DMS 273 (cell line): ENCODE data around the gene TBC1D22A.

Experiments
- DNase-seq: peaks from one replicate; lab custom pipeline; 2025; ENCODE audit not compliant: unreplicated experiment; lab: John Stamatoyannopoulos, UW

The TBC1D22A gene

GRCh38 chr22:46752988-46753310 lies 9.5 kb upstream of the TBC1D22A start:
- no peak for DNase-seq

GRCh38 chr22:46753360-46753759 lies 9.1 kb upstream of the TBC1D22A start:
- no peak for DNase-seq

GRCh38 chr22:46753761-46754109 lies 8.7 kb upstream of the TBC1D22A start:
- DNase-seq = no peak

- no peak for DNase-seq
These were observed 8.2 kb upstream of the TBC1D22A start for GRCh38 chr22:46754110-46754799.

GRCh38 chr22:46754826-46755225 lies 7.6 kb upstream of the TBC1D22A start:
- no peak for DNase-seq

GRCh38 chr22:46755525-46755924 lies 6.9 kb upstream of the TBC1D22A start:
- DNase-seq = no peak

- no peak for DNase-seq
These were observed 6.4 kb upstream of the TBC1D22A start for GRCh38 chr22:46756097-46756496.

- DNase-seq = no peak
These were observed 5.3 kb upstream of the TBC1D22A start for GRCh38 chr22:46757104-46757503.

GRCh38 chr22:46758121-46758520 lies 4.3 kb upstream of the TBC1D22A start:
- DNase-seq = no peak

GRCh38 chr22:46758867-46759290 lies 3.6 kb upstream of the TBC1D22A start:
- DNase-seq = peak; percentile 72

- no peak for DNase-seq
These were observed 1.4 kb upstream of the TBC1D22A start for GRCh38 chr22:46761017-46761416.

GRCh38 chr22:46761539-46762237 lies 762 bp upstream of the TBC1D22A start:
- DNase-seq = peak; percentile 44

- peak; percentile 32 for DNase-seq
These were observed 728 bp downstream of the TBC1D22A start for GRCh38 chr22:46763051-46763705.

GRCh38 chr22:46764140-46764680 lies 1.8 kb downstream of the TBC1D22A start:
- no peak for DNase-seq

- no peak for DNase-seq
These were observed 2.5 kb downstream of the TBC1D22A start for GRCh38 chr22:46764779-46765485.

GRCh38 chr22:46766611-46767010 lies 4.2 kb downstream of the TBC1D22A start:
- DNase-seq = no peak

- no peak for DNase-seq
These were observed 5.0 kb downstream of the TBC1D22A start for GRCh38 chr22:46767249-46767985.

GRCh38 chr22:46769191-46769675 lies 6.8 kb downstream of the TBC1D22A start:
- DNase-seq = peak; percentile 88

GRCh38 chr22:46769706-46770105 lies 7.3 kb downstream of the TBC1D22A start:
- no peak for DNase-seq

GRCh38 chr22:46770151-46770641 lies 7.7 kb downstream of the TBC1D22A start:
- no peak for DNase-seq
